Tibial nerve (tissue), 3 donors: ENCODE measurements around the gene GMDS.

Experiments used
- POLR2A ChIP-seq, 2 donors: fragments of 450-650 bp; IDR thresholded peaks; one replicate each; pipeline ENCODE4 v1.6.1; 2017; ENCODE audit warnings: antibody characterized with exemption in 2 of 2, mild to moderate bottlenecking in 2 of 2, moderate library complexity in 2 of 2
- TF ChIP-seq, protein P1 (sequence below), 5 experiments: fragments of 200-600 bp in 3 of 5; fragments of 450-650 bp in 2 of 5; sonication (generic) in 3 of 5; IDR thresholded peaks; one replicate each; pipeline ENCODE4 v1.5.1; 2016 to 2019; ENCODE audit warnings: antibody characterized with exemption in 5 of 5, mild to moderate bottlenecking in 3 of 5, moderate library complexity in 2 of 5

GRCh38 chr6:2157441-2158127 lies 87.8 kb downstream of the GMDS start:
- TF ChIP-seq, protein P1, sequence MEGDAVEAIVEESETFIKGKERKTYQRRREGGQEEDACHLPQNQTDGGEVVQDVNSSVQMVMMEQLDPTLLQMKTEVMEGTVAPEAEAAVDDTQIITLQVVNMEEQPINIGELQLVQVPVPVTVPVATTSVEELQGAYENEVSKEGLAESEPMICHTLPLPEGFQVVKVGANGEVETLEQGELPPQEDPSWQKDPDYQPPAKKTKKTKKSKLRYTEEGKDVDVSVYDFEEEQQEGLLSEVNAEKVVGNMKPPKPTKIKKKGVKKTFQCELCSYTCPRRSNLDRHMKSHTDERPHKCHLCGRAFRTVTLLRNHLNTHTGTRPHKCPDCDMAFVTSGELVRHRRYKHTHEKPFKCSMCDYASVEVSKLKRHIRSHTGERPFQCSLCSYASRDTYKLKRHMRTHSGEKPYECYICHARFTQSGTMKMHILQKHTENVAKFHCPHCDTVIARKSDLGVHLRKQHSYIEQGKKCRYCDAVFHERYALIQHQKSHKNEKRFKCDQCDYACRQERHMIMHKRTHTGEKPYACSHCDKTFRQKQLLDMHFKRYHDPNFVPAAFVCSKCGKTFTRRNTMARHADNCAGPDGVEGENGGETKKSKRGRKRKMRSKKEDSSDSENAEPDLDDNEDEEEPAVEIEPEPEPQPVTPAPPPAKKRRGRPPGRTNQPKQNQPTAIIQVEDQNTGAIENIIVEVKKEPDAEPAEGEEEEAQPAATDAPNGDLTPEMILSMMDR (IDR thresholded peaks at IDR 0.05): no peak
- no peak for TF ChIP-seq POLR2A (IDR thresholded peaks at IDR 0.05)
